Upper lobe of right lung (tissue), 1 donor: ENCODE data around the gene SYNGR3. TPM values are rescaled to one million over a fixed set of nuclear protein-coding genes. Genes with fewer than 3 reads are reported as not detected.

Experiments
- ATAC-seq: fragments of 200-7000 bp; cut with Tn5 transposase; one replicate; pipeline ENCODE4 v1.9.1; 2020; ENCODE audit warnings: mild to moderate bottlenecking, moderate library complexity
- DNase-seq: peaks from one replicate; pipeline ENCODE4 v3.0.0-alpha.2; 2020
- H3K27ac ChIP-seq: fragments of 200-600 bp; one replicate; pipeline ENCODE4 v1.8.0; 2022
- H3K27me3 ChIP-seq: fragments of 200-600 bp; one replicate; pipeline ENCODE4 v1.8.0; 2022; ENCODE audit warnings: mild to moderate bottlenecking
- H3K36me3 ChIP-seq: fragments of 200-600 bp; one replicate; pipeline ENCODE4 v1.8.0; 2022
- H3K4me1 ChIP-seq: fragments of 200-600 bp; one replicate; pipeline ENCODE4 v1.8.0; 2022
- H3K4me3 ChIP-seq: fragments of 200-600 bp; one replicate; pipeline ENCODE4 v1.8.0; 2022; ENCODE audit warnings: mild to moderate bottlenecking
- H3K9me3 ChIP-seq: fragments of 200-600 bp; one replicate; pipeline ENCODE4 v1.8.0; 2022
- CTCF ChIP-seq: fragments of 200-600 bp; IDR thresholded peaks from one replicate; pipeline ENCODE4 v1.8.0; 2022; ENCODE audit warnings: antibody characterized with exemption
- intact Hi-C: fragments of 100-400 bp; cut with DNase I; formaldehyde crosslinking; loops from one replicate; pipeline ENCODE4 v1.11.0; 2022
- total RNA-seq: library from RNA; stranded (reverse); fragmentation: NEBNext Ultra II Directional; extraction: Animal tissue kit (Norgen Biotek cat#: 25700); gene quantifications from one replicate; pipeline ENCODE4 v1.2.1, GENCODE V29; 2021
- donor health status: DM: no; HTN: yes; CAD: no; lungs with severe emphysema.

The SYNGR3 gene
- total RNA-seq, 1 donor from 2014 or later, result 0.61 TPM

GRCh38 chr16:1993731-1994131, 4.0 kb downstream of the SYNGR3 start:
- intact Hi-C loops, result no loop called here
- Histone ChIP-seq H3K27ac (no peak overlapping the region), H3K36me3 (peaks cover 22% of the 10 kb centered on the region), H3K4me3 (no peak overlapping the region), H3K4me1 (peaks cover 23% of the 10 kb centered on the region), H3K27me3 (peaks cover 24% of the 10 kb centered on the region), H3K9me3 (no peaks in the 10 kb centered on the region)
- DNase-seq (peak; percentile 70), ATAC-seq (no peak)
- no peak for TF ChIP-seq CTCF

GRCh38 chr16:1997494-1998359, 8.0 kb downstream of the SYNGR3 start:
- DNase-seq (no peak), ATAC-seq (no peak)
- no peak for TF ChIP-seq CTCF
- peak overlapping the region; percentile 47 for H3K27ac ChIP-seq
- no peaks in the 10 kb centered on the region for H3K9me3 ChIP-seq
- peaks cover 6% of the 10 kb centered on the region for H3K4me1 ChIP-seq
- no peaks in the 10 kb centered on the region for H3K27me3 ChIP-seq
- intact Hi-C loops, result no loop called here
- H3K36me3 ChIP-seq, result peaks cover 62% of the 10 kb centered on the region
- no peak overlapping the region for H3K4me3 ChIP-seq

GRCh38 chr16:1998360-1998835, 8.6 kb downstream of the SYNGR3 start:
- ATAC-seq, result no peak
- peaks cover 69% of the 10 kb centered on the region for H3K36me3 ChIP-seq
- intact Hi-C loops, result no loop called here
- no peak for TF ChIP-seq CTCF
- no peaks in the 10 kb centered on the region for H3K9me3 ChIP-seq
- peak overlapping the region; percentile 47 for H3K27ac ChIP-seq
- no peaks in the 10 kb centered on the region for H3K27me3 ChIP-seq
- peaks cover 8% of the 10 kb centered on the region for H3K4me1 ChIP-seq
- DNase-seq, result no peak
- H3K4me3 ChIP-seq, result no peak overlapping the region

- intact Hi-C loops, result no loop called here
- Histone ChIP-seq H3K9me3 (no peaks in the 10 kb centered on the region), H3K4me3 (no peak overlapping the region), H3K4me1 (peaks cover 15% of the 10 kb centered on the region), H3K27ac (no peak overlapping the region), H3K36me3 (peaks cover 70% of the 10 kb centered on the region), H3K27me3 (no peaks in the 10 kb centered on the region)
- TF ChIP-seq CTCF, result no peak
- no peak for ATAC-seq
- DNase-seq, result no peak
These were observed 9.4 kb downstream of the SYNGR3 start for GRCh38 chr16:1998852-1999801.

- no peak for ATAC-seq
- H3K27ac ChIP-seq, result no peak overlapping the region
- DNase-seq, result no peak
- H3K4me1 ChIP-seq, result peaks cover 24% of the 10 kb centered on the region
- intact Hi-C loops, result no loop called here
- no peaks in the 10 kb centered on the region for H3K9me3 ChIP-seq
- no peaks in the 10 kb centered on the region for H3K27me3 ChIP-seq
- TF ChIP-seq CTCF, result no peak
- peaks cover 70% of the 10 kb centered on the region for H3K36me3 ChIP-seq
- no peak overlapping the region for H3K4me3 ChIP-seq
These were observed 10.2 kb downstream of the SYNGR3 start for GRCh38 chr16:1999866-2000514.
